MM.1S (cell line): ENCODE measurements around the gene CHGA.

Experiments
- DNase-seq: peaks from one replicate; pipeline ENCODE4 v3.0.0-alpha.2; 2015
- H2AFZ ChIP-seq: fragments of 300-600 bp; sonication (generic); 2 replicates; pipeline ENCODE4 v1.6.0; 2016; ENCODE audit warnings: antibody characterized with exemption, low read length
- H3F3A ChIP-seq: fragments of 300-600 bp; sonication (generic); 2 replicates; pipeline ENCODE4 v1.6.1; 2016; ENCODE audit warnings: mild to moderate bottlenecking, antibody characterized with exemption, low read length, moderate library complexity, mixed read lengths; ENCODE audit not compliant: insufficient read depth
- H3K27ac ChIP-seq: fragments of 300-600 bp; sonication (generic); 2 replicates; pipeline ENCODE4 v1.5.1; 2016; ENCODE audit warnings: mild to moderate bottlenecking, low read length
- H3K27me3 ChIP-seq: fragments of 300-600 bp; sonication (generic); replicated peaks from 2 replicates; pipeline ENCODE4 v1.6.0; 2016; ENCODE audit warnings: low read length; ENCODE audit not compliant: insufficient read depth
- H3K36me3 ChIP-seq: fragments of 300-600 bp; sonication (generic); replicated peaks from 2 replicates; pipeline ENCODE4 v1.6.1; 2016; ENCODE audit warnings: mild to moderate bottlenecking, low read length, mixed read lengths; ENCODE audit not compliant: insufficient read depth
- H3K4me1 ChIP-seq: fragments of 300-600 bp; sonication (generic); 2 replicates; pipeline ENCODE4 v1.6.1; 2016; ENCODE audit warnings: low read length, mixed read lengths
- H3K4me2 ChIP-seq: fragments of 300-600 bp; sonication (generic); 2 replicates; pipeline ENCODE4 v1.6.0; 2016; ENCODE audit warnings: low read depth, low read length
- H3K4me3 ChIP-seq: fragments of 300-600 bp; sonication (generic); 2 replicates; pipeline ENCODE4 v1.5.1; 2016; ENCODE audit warnings: low read length, mixed read lengths
- H3K79me2 ChIP-seq: fragments of 300-600 bp; sonication (generic); 2 replicates; pipeline ENCODE4 v1.6.1; 2016; ENCODE audit warnings: mixed run types, low read length, mixed read lengths
- H3K9ac ChIP-seq: fragments of 300-600 bp; sonication (generic); 2 replicates; pipeline ENCODE4 v1.6.1; 2016; ENCODE audit warnings: low read length, mixed read lengths
- H3K9me2 ChIP-seq: fragments of 300-600 bp; sonication (generic); replicated peaks from 2 replicates; pipeline ENCODE4 v1.6.1; 2016; ENCODE audit warnings: mild to moderate bottlenecking, low read length, mixed read lengths; ENCODE audit not compliant: insufficient read depth
- H3K9me3 ChIP-seq: fragments of 300-600 bp; sonication (generic); replicated peaks from 2 replicates; pipeline ENCODE4 v1.6.1; 2016; ENCODE audit warnings: mild to moderate bottlenecking, low read length, mixed read lengths; ENCODE audit not compliant: insufficient read depth
- H4K20me1 ChIP-seq: fragments of 300-600 bp; sonication (generic); 2 replicates; pipeline ENCODE4 v1.6.1; 2016; ENCODE audit warnings: mild to moderate bottlenecking, low read length, moderate library complexity, mixed read lengths; ENCODE audit not compliant: insufficient read depth
- EZH2 ChIP-seq: fragments of 300-600 bp; sonication (generic); optimal IDR thresholded peaks from 2 replicates; pipeline ENCODE3; 2017; ENCODE audit warnings: low read depth, mild to moderate bottlenecking, antibody characterized with exemption, low read length, mixed read lengths
- EZH2phosphoT487 ChIP-seq: fragments of 300-600 bp; sonication (generic); IDR thresholded peaks from 2 replicates; pipeline ENCODE4 v1.6.1; 2018; ENCODE audit warnings: antibody characterized with exemption, low read length
- TF ChIP-seq, protein P1 (sequence below): fragments of 300-600 bp; sonication (generic); IDR thresholded peaks from 2 replicates; pipeline ENCODE4 v1.5.1; 2016; ENCODE audit warnings: antibody characterized with exemption, low read length, mixed read lengths

Gene CHGA

GRCh38 chr14:92951261-92951660 is 28.3 kb downstream of the CHGA start:
- Histone ChIP-seq H3K9me2 (no peaks in the 10 kb centered on the region), H3K79me2 (no peaks in the 10 kb centered on the region), H3K27me3 (no peaks in the 10 kb centered on the region), H3K9me3 (no peaks in the 10 kb centered on the region), H3F3A (no peaks in the 10 kb centered on the region), H4K20me1 (no peaks in the 10 kb centered on the region), H3K27ac (no peak overlapping the region), H3K4me3 (no peak overlapping the region), H3K4me2 (no peak overlapping the region), H3K36me3 (no peaks in the 10 kb centered on the region), H3K9ac (no peak overlapping the region), H2AFZ (no peak overlapping the region), H3K4me1 (no peaks in the 10 kb centered on the region)
- DNase-seq, result no peak
- TF ChIP-seq EZH2phosphoT487 (no peak), EZH2 (no peak)
- TF ChIP-seq, protein P1, sequence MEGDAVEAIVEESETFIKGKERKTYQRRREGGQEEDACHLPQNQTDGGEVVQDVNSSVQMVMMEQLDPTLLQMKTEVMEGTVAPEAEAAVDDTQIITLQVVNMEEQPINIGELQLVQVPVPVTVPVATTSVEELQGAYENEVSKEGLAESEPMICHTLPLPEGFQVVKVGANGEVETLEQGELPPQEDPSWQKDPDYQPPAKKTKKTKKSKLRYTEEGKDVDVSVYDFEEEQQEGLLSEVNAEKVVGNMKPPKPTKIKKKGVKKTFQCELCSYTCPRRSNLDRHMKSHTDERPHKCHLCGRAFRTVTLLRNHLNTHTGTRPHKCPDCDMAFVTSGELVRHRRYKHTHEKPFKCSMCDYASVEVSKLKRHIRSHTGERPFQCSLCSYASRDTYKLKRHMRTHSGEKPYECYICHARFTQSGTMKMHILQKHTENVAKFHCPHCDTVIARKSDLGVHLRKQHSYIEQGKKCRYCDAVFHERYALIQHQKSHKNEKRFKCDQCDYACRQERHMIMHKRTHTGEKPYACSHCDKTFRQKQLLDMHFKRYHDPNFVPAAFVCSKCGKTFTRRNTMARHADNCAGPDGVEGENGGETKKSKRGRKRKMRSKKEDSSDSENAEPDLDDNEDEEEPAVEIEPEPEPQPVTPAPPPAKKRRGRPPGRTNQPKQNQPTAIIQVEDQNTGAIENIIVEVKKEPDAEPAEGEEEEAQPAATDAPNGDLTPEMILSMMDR, result no peak

DNA sequence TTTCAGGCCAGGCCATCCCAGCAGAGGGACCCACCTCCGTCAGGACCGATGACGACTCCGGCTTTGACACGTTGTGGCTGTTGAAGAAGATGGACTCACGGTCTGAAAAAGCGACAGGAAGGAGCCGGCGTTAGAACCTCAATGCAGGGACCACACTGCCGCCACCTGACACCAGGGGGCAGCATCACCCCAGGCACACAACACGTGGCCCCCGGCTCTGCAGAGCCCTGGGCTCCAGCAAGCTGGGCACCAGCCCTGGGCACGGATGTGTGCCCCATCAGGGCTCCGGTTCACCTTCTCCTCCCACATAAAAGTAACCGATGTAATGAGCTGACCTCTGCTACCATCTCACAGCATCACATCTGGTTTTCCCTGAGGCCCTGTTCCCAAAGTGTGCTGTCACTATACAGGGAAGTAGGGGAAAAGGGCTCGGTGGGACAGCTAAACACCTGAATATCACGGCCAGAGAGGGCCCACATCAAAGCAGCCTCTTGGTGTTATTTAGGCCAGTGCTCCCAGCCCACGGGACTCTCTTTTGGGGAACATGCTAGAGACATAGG is 29.0 kb downstream of the CHGA start:
- no peaks in the 10 kb centered on the region for H3K9me3 ChIP-seq
- no peaks in the 10 kb centered on the region for H4K20me1 ChIP-seq
- no peak overlapping the region for H3K9ac ChIP-seq
- no peaks in the 10 kb centered on the region for H3K9me2 ChIP-seq
- no peak overlapping the region for H3K4me2 ChIP-seq
- peak; percentile 41 for DNase-seq
- H3K36me3 ChIP-seq, result no peaks in the 10 kb centered on the region
- no peak overlapping the region for H2AFZ ChIP-seq
- H3K79me2 ChIP-seq, result no peaks in the 10 kb centered on the region
- H3F3A ChIP-seq, result no peaks in the 10 kb centered on the region
- H3K27ac ChIP-seq, result no peak overlapping the region
- TF ChIP-seq EZH2, result no peak
- TF ChIP-seq, protein P1, result peak; percentile 75
- no peaks in the 10 kb centered on the region for H3K4me1 ChIP-seq
- H3K27me3 ChIP-seq, result no peaks in the 10 kb centered on the region
- no peak overlapping the region for H3K4me3 ChIP-seq

- Histone ChIP-seq H3K27me3 (no peaks in the 10 kb centered on the region), H2AFZ (no peak overlapping the region), H3K9ac (no peak overlapping the region), H3K36me3 (no peaks in the 10 kb centered on the region), H3K4me1 (no peaks in the 10 kb centered on the region), H3K4me3 (no peak overlapping the region), H3K9me2 (no peaks in the 10 kb centered on the region), H4K20me1 (no peaks in the 10 kb centered on the region), H3K27ac (no peak overlapping the region), H3F3A (no peaks in the 10 kb centered on the region), H3K4me2 (no peak overlapping the region), H3K79me2 (no peaks in the 10 kb centered on the region), H3K9me3 (no peaks in the 10 kb centered on the region)
- no peak for DNase-seq
- TF ChIP-seq, protein P1, result no peak
- TF ChIP-seq EZH2, result no peak
- TF ChIP-seq EZH2phosphoT487, result no peak
These were observed 29.7 kb downstream of the CHGA start for GRCh38 chr14:92952481-92953298.
